SK-N-SH (cell line): ENCODE data around the gene CAPZA3. TPM values are rescaled to one million over a fixed set of nuclear protein-coding genes. Genes with fewer than 3 reads are reported as not detected.
"Not testable (repeated sequence)": the region's sequence is repeated elsewhere in the genome, so short reads cannot be mapped to it uniquely, and the experiment has no call there.

Source experiments
- CTCF ChIA-PET: fragments of 300-600, 350-600 bp; formaldehyde crosslinking; extraction: SDS; loops from one replicate; lab custom pipeline; 2021; lab: Yijun Ruan, JAX
- POLR2A ChIA-PET: fragments of 350-600 bp; sonication (Branson Sonifier 250); formaldehyde crosslinking; extraction: SDS; loops from one replicate; lab custom pipeline; 2020; ENCODE audit warnings: antibody characterized with exemption, inconsistent platforms; lab: Yijun Ruan, JAX
- DNase-seq: peaks from one replicate; pipeline ENCODE4 v3.0.0; 2012
- H2AFZ ChIP-seq: fragments of 200-600 bp; sonication (generic); 2 replicates; pipeline ENCODE4 v1.8.1; 2016; ENCODE audit warnings: antibody characterized with exemption, mild to moderate bottlenecking, low read depth
- H3F3A ChIP-seq: fragments of 200-600 bp; sonication (generic); replicated peaks from 2 replicates; pipeline ENCODE3; 2016; ENCODE audit warnings: antibody characterized with exemption, mild to moderate bottlenecking; ENCODE audit not compliant: insufficient read depth
- H3K27ac ChIP-seq, 2 experiments: fragments of 200-500 bp in 1 of 2; fragments of 200-600 bp in 1 of 2; sonication (Bioruptor generic) in 1 of 2; sonication (generic), shearing (Covaris generic) in 1 of 2; 2 replicates each; pipeline versions ENCODE4 v1.5.1 to v1.6.1; 2014 to 2016; ENCODE audit warnings: low read depth in 2 of 2, inconsistent platforms in 1 of 2, low read length in 1 of 2, mild to moderate bottlenecking in 1 of 2, mixed read lengths in 1 of 2
- H3K27me3 ChIP-seq: fragments of 200-600 bp; sonication (generic), shearing (Covaris generic); 2 replicates; pipeline ENCODE4 v1.6.1; 2016; ENCODE audit warnings: mixed run types; ENCODE audit not compliant: insufficient read depth
- H3K36me3 ChIP-seq, 2 experiments: fragments of 200-500 bp in 1 of 2; fragments of 200-600 bp in 1 of 2; sonication (Bioruptor generic) in 1 of 2; sonication (generic) in 1 of 2; replicated peaks in 1 of 2; 2 replicates each; pipeline versions ENCODE3 to v1.5.1; 2014 to 2016; ENCODE audit warnings: low read length in 1 of 2, mild to moderate bottlenecking in 1 of 2; ENCODE audit not compliant: insufficient read depth in 2 of 2, control insufficient read depth in 1 of 2
- H3K4me1 ChIP-seq, 2 experiments: fragments of 200-500 bp in 1 of 2; fragments of 200-600 bp in 1 of 2; sonication (Bioruptor generic) in 1 of 2; sonication (generic), shearing (Covaris generic) in 1 of 2; 2 replicates each; pipeline versions ENCODE4 v1.5.1 to v1.6.1; 2014 to 2016; ENCODE audit warnings: low read depth in 1 of 2, low read length in 1 of 2, mixed run types in 1 of 2; ENCODE audit not compliant: insufficient read depth in 2 of 2, control insufficient read depth in 1 of 2
- H3K4me2 ChIP-seq: fragments of 200-600 bp; sonication (generic), shearing (Covaris generic); 2 replicates; pipeline ENCODE4 v1.6.1; 2017; ENCODE audit warnings: mixed run types
- H3K4me3 ChIP-seq, 2 experiments: fragments of 200-500 bp in 1 of 2; fragments of 200-600 bp in 1 of 2; sonication (Bioruptor generic) in 1 of 2; sonication (generic), shearing (Covaris generic) in 1 of 2; 2 replicates each; pipeline versions ENCODE4 v1.5.1 to v1.8.1; 2014 to 2016; ENCODE audit warnings: low read depth in 2 of 2, inconsistent platforms in 1 of 2, low read length in 1 of 2, mild to moderate bottlenecking in 1 of 2, mixed read lengths in 1 of 2, moderate library complexity in 1 of 2
- H3K79me2 ChIP-seq: fragments of 200-600 bp; sonication (generic); 2 replicates; pipeline ENCODE4 v1.8.1; 2017; ENCODE audit warnings: mild to moderate bottlenecking; ENCODE audit not compliant: insufficient read depth
- H3K9ac ChIP-seq: fragments of 200-600 bp; sonication (generic); 2 replicates; pipeline ENCODE4 v1.6.1; 2017; ENCODE audit warnings: mixed run types
- H3K9me2 ChIP-seq: fragments of 200-600 bp; sonication (generic); 2 replicates; pipeline ENCODE4 v1.6.1; 2017; ENCODE audit warnings: mixed run types
- H3K9me3 ChIP-seq: fragments of 200-600 bp; sonication (generic); 2 replicates; pipeline ENCODE4 v1.6.1; 2017; ENCODE audit warnings: mixed run types, mild to moderate bottlenecking, moderate library complexity
- H4K20me1 ChIP-seq: fragments of 200-600 bp; sonication (generic); 2 replicates; pipeline ENCODE4 v1.6.1; 2017; ENCODE audit warnings: mild to moderate bottlenecking, mixed run types; ENCODE audit not compliant: insufficient read depth
- CHD2 ChIP-seq: fragments of 150-350 bp; IDR thresholded peaks from 2 replicates; pipeline ENCODE4 v1.6.1; 2018; ENCODE audit warnings: low read length; ENCODE audit not compliant: partially characterized antibody
- CTCF ChIP-seq: fragments of 200-600 bp; sonication (generic); IDR thresholded peaks from 2 replicates; pipeline ENCODE4 v1.6.1; 2017; ENCODE audit warnings: antibody characterized with exemption, mild to moderate bottlenecking, moderate library complexity
- ELF1 ChIP-seq: IDR thresholded peaks from 2 replicates; pipeline ENCODE4 v1.4.0; 2012
- FOXM1 ChIP-seq: IDR thresholded peaks from 2 replicates; pipeline ENCODE4 v1.4.0; 2012; ENCODE audit warnings: low read depth, mild to moderate bottlenecking
- IRF3 ChIP-seq: fragments of 150-350 bp; IDR thresholded peaks from 2 replicates; pipeline ENCODE4 v1.6.1; 2016; ENCODE audit warnings: mild to moderate bottlenecking, low read depth, low read length
- JUND ChIP-seq: IDR thresholded peaks from 2 replicates; pipeline ENCODE4 v1.4.0; 2012
- MAX ChIP-seq: IDR thresholded peaks from 2 replicates; pipeline ENCODE4 v1.4.0; 2012; ENCODE audit warnings: low read depth
- MEF2A ChIP-seq: IDR thresholded peaks from 2 replicates; pipeline ENCODE4 v1.4.0; 2012; ENCODE audit warnings: low read depth, borderline replicate concordance
- NFIC ChIP-seq: IDR thresholded peaks from 2 replicates; pipeline ENCODE4 v1.4.0; 2012; ENCODE audit warnings: borderline replicate concordance
- PBX3 ChIP-seq: IDR thresholded peaks from 2 replicates; pipeline ENCODE4; 2012
- RXRA ChIP-seq: IDR thresholded peaks from 2 replicates; pipeline ENCODE4 v1.4.0; 2012; ENCODE audit warnings: low read depth, mild to moderate bottlenecking, borderline replicate concordance
- TAF1 ChIP-seq: IDR thresholded peaks from 2 replicates; pipeline ENCODE4 v1.6.1; 2012; ENCODE audit warnings: low read depth, mild to moderate bottlenecking, low read length, moderate library complexity, borderline replicate concordance
- TCF12 ChIP-seq: IDR thresholded peaks from 2 replicates; pipeline ENCODE4 v1.4.0; 2012
- USF2 ChIP-seq: fragments of 150-350 bp; IDR thresholded peaks from 2 replicates; pipeline ENCODE4 v1.6.1; 2017; ENCODE audit warnings: antibody characterized with exemption, low read length, low read depth, borderline replicate concordance
- YY1 ChIP-seq: IDR thresholded peaks from 2 replicates; pipeline ENCODE4 v1.4.0; 2012; ENCODE audit warnings: low read depth, mild to moderate bottlenecking
- WGBS: methylation state at CpG from one replicate; pipeline ENCODE4 v1.1.6; 2017; ENCODE audit warnings: low lambda C conversion rate; 5-methylcytosine and 5-hydroxymethylcytosine counted together
- polyA plus RNA-seq, 3 experiments: library from polyadenylated mRNA; depleted of rRNA; stranded (reverse); fragments of >200 nt; gene quantifications; 2 replicates each; pipeline ENCODE4 v1.2.3, GENCODE V29; 2012

CAPZA3 gene
- polyA plus RNA-seq, 1 of the 3 experiments (the other 2 are of a cell fraction), result not detected

- no peak for TF ChIP-seq CTCF
- no peak for TF ChIP-seq IRF3
- no peak for TF ChIP-seq CHD2
- TF ChIP-seq FOXM1, result no peak
- no peak for TF ChIP-seq PBX3
- TF ChIP-seq TCF12, result no peak
- no peak for TF ChIP-seq RXRA
- no peak for TF ChIP-seq NFIC
- TF ChIP-seq ELF1, result no peak
- no peak for TF ChIP-seq USF2
- no peak for TF ChIP-seq YY1
- no peak for TF ChIP-seq JUND
- TF ChIP-seq MEF2A, result no peak
- no peak for TF ChIP-seq MAX
- TF ChIP-seq TAF1, result no peak
- TF ChIP-seq, all 33 proteins: peak for 0
- Histone ChIP-seq H3K9ac (no peak overlapping the region), H4K20me1 (no peaks in the 10 kb centered on the region), H3K36me3 (no peaks in the 10 kb centered on the region), H3K9me2 (no peaks in the 10 kb centered on the region), H3K4me1 (peaks cover 0 to 8% of the 10 kb centered on the region in 2 experiments; a peak in 1 of 4 replicates), H3K4me3 (no peak overlapping the region), H3F3A (no peaks in the 10 kb centered on the region), H3K27ac (no peak overlapping the region), H3K9me3 (no peaks in the 10 kb centered on the region), H3K79me2 (no peaks in the 10 kb centered on the region), H3K27me3 (no peaks in the 10 kb centered on the region), H2AFZ (no peak overlapping the region), H3K4me2 (no peak overlapping the region)
- DNase-seq, result no peak
- WGBS, result 63% methylated on average over 1 of the region's 1 CpG
- POLR2A ChIA-PET, result no interaction called here
- CTCF ChIA-PET, result no interaction called here
Measured at GRCh38 chr12:18755341-18755740, 17.4 kb downstream of the CAPZA3 start.

- H3K36me3 ChIP-seq, DNase-seq, H3K4me2 ChIP-seq, H3K27me3 ChIP-seq, H3K4me1 ChIP-seq, H3K79me2 ChIP-seq, H2AFZ ChIP-seq, CTCF ChIA-PET, H3K9ac ChIP-seq, H3F3A ChIP-seq, H3K27ac ChIP-seq, H3K9me2 ChIP-seq, H3K4me3 ChIP-seq, H4K20me1 ChIP-seq, POLR2A ChIA-PET, H3K9me3 ChIP-seq: not testable (repeated sequence)
- 19% methylated on average over 1 of the region's 1 CpG for WGBS
Measured at GRCh38 chr12:18766479-18766878, 28.6 kb downstream of the CAPZA3 start.
